HCT116 (cell line): Measurements from ENCODE around the gene DNAAF5. TPM values are rescaled to one million over a fixed set of nuclear protein-coding genes. Genes with fewer than 3 reads are reported as not detected.

Source experiments
- ATAC-seq: fragments of 200-7000 bp; cut with Tn5 transposase; 2 replicates; pipeline ENCODE4 v1.9.1; 2020; ENCODE audit warnings: mild to moderate bottlenecking, moderate library complexity
- BruUV-seq: library from RNA; stranded (reverse); fragments of 400-500 nt; replicated peaks from 2 replicates; lab custom pipeline; 2021; lab: Mats Ljungman, UMichigan
- CTCF ChIA-PET: fragments of 300-600 bp; sonication (Branson Sonifier 250); formaldehyde crosslinking; loops from one replicate; lab custom pipeline; 2021; ENCODE audit warnings: antibody characterized with exemption; lab: Charles Lee
- POLR2A ChIA-PET: fragments of 300-600, 350-600 bp; sonication (Branson Sonifier 250); formaldehyde crosslinking; loops from one replicate; lab custom pipeline; 2021; ENCODE audit warnings: antibody characterized with exemption; lab: Charles Lee
- RAD21 ChIA-PET, 2 experiments: fragments of 300-600 bp; sonication (Branson Sonifier 250); formaldehyde crosslinking; loops; one replicate each; lab custom pipeline; 2023; ENCODE audit warnings: low total read pairs in 2 of 2; ENCODE audit not compliant: uncharacterized antibody in 2 of 2, unreplicated experiment in 2 of 2, low non-redundant PET in 1 of 2; lab: Charles Lee
- DNase-seq: peaks from one replicate; pipeline ENCODE4 v3.0.0-alpha.2; 2010; ENCODE audit warnings: low read depth, low spot score
- H2AFZ ChIP-seq: fragments of 200-600 bp; shearing (Covaris generic), sonication (generic); 2 replicates; pipeline ENCODE4 v1.6.1; 2017; ENCODE audit warnings: low read depth, mixed run types, mixed read lengths, antibody characterized with exemption, low read length; ENCODE audit not compliant: poor library complexity, severe bottlenecking
- H3K27ac ChIP-seq: 2 replicates; pipeline ENCODE4 v1.5.1; 2012; ENCODE audit warnings: low read depth, low read length
- H3K27me3 ChIP-seq: fragments of 200-600 bp; sonication (generic); 2 replicates; pipeline ENCODE4 v1.6.1; 2016; ENCODE audit warnings: mixed run types, low read length, mixed read lengths; ENCODE audit not compliant: insufficient read depth
- H3K36me3 ChIP-seq, 2 experiments: fragments of 200-500 bp in 1 of 2; fragments of 200-600 bp in 1 of 2; sonication (Bioruptor generic) in 1 of 2; sonication (generic) in 1 of 2; 2 replicates each; pipeline versions ENCODE4 v1.5.1 to v1.6.1; 2014 to 2016; ENCODE audit warnings: low read length in 2 of 2, inconsistent platforms in 1 of 2, mixed read lengths in 1 of 2, mixed run types in 1 of 2; ENCODE audit not compliant: insufficient read depth in 2 of 2, control insufficient read depth in 1 of 2
- H3K4me1 ChIP-seq, 2 experiments: fragments of 200-600 bp in 1 of 2; sonication (generic) in 1 of 2; 2 replicates each; pipeline versions ENCODE4 v1.5.1 to v1.6.1; 2012 to 2017; ENCODE audit warnings: low read length in 2 of 2, inconsistent platforms in 1 of 2, mild to moderate bottlenecking in 1 of 2, mixed read lengths in 1 of 2, mixed run types in 1 of 2, moderate library complexity in 1 of 2; ENCODE audit not compliant: insufficient read depth in 2 of 2, control insufficient read depth in 1 of 2
- H3K4me2 ChIP-seq: fragments of 200-600 bp; sonication (generic); 2 replicates; pipeline ENCODE4 v1.6.1; 2017; ENCODE audit warnings: mixed run types, low read length, mixed read lengths
- H3K4me3 ChIP-seq, 2 experiments: fragments of 200-600 bp in 1 of 2; sonication (generic) in 1 of 2; replicated peaks in 1 of 2; 2 replicates each; pipeline ENCODE4 v1.5.1; 2011 to 2016; ENCODE audit warnings: low read length in 2 of 2, control low read depth in 1 of 2, low read depth in 1 of 2, mild to moderate bottlenecking in 1 of 2, mixed read lengths in 1 of 2, mixed run types in 1 of 2
- H3K79me2 ChIP-seq: fragments of 200-600 bp; sonication (generic); 2 replicates; pipeline ENCODE4 v1.6.1; 2017; ENCODE audit warnings: mild to moderate bottlenecking, mixed run types, low read length, moderate library complexity, mixed read lengths; ENCODE audit not compliant: insufficient read depth
- H3K9ac ChIP-seq: fragments of 200-600 bp; sonication (generic); 2 replicates; pipeline ENCODE4 v1.6.1; 2016; ENCODE audit warnings: low read length, mixed read lengths
- H3K9me2 ChIP-seq: fragments of 200-600 bp; sonication (generic), shearing (Covaris generic); 2 replicates; pipeline ENCODE4 v1.6.1; 2017; ENCODE audit warnings: mixed run types, mild to moderate bottlenecking, moderate library complexity; ENCODE audit not compliant: insufficient read depth
- H3K9me3 ChIP-seq, 2 experiments: fragments of 200-500 bp in 1 of 2; fragments of 200-600 bp in 1 of 2; sonication (Bioruptor generic) in 1 of 2; sonication (generic) in 1 of 2; 2 replicates each; pipeline ENCODE4 v1.6.1; 2014 to 2017; ENCODE audit warnings: low read length in 2 of 2, mixed read lengths in 2 of 2, inconsistent platforms in 1 of 2, low read depth in 1 of 2, mild to moderate bottlenecking in 1 of 2, mixed run types in 1 of 2, moderate library complexity in 1 of 2; ENCODE audit not compliant: control insufficient read depth in 1 of 2, insufficient read depth in 1 of 2
- H4K20me1 ChIP-seq: fragments of 200-600 bp; sonication (generic), shearing (Covaris generic); 2 replicates; pipeline ENCODE4 v1.6.1; 2017; ENCODE audit warnings: mixed run types, mild to moderate bottlenecking, moderate library complexity; ENCODE audit not compliant: insufficient read depth
- CEBPB ChIP-seq: IDR thresholded peaks from 2 replicates; pipeline ENCODE4 v1.6.1; 2012; ENCODE audit warnings: low read depth
- FOSL1 ChIP-seq: IDR thresholded peaks from 2 replicates; pipeline ENCODE4 v1.6.1; 2012; ENCODE audit warnings: low read depth
- POLR2AphosphoS5 ChIP-seq: IDR thresholded peaks from 2 replicates; pipeline ENCODE4 v1.6.1; 2011; ENCODE audit warnings: mild to moderate bottlenecking, low read depth, low read length, moderate library complexity
- ZBTB33 ChIP-seq: IDR thresholded peaks from 2 replicates; pipeline ENCODE4 v1.6.1; 2011; ENCODE audit warnings: mild to moderate bottlenecking, low read length, moderate library complexity; ENCODE audit not compliant: insufficient replicate concordance; ENCODE audit errors: extremely low read depth
- intact Hi-C: fragments of 100-400 bp; cut with micrococcal nuclease; formaldehyde crosslinking; loops from 2 replicates; pipeline ENCODE4 v1.10.0; 2022
- total RNA-seq: library from RNA; stranded (reverse); gene quantifications from one replicate; pipeline ENCODE4 v1.2.1, GENCODE V29; 2021; ENCODE audit not compliant: unreplicated experiment

DNAAF5 gene
- total RNA-seq, 1 experiment from 2014 or later: 69.4 TPM

- H3K4me2 ChIP-seq: peak overlapping the region; percentile 90
- peaks cover 93% of the 10 kb centered on the region for H3K79me2 ChIP-seq
- H2AFZ ChIP-seq: no peak overlapping the region
- peaks cover 0 to 11% of the 10 kb centered on the region in 2 experiments; a peak in 1 of 4 replicates for H3K36me3 ChIP-seq
- peak; percentile 83 for DNase-seq
- no peaks in the 10 kb centered on the region for H3K27me3 ChIP-seq
- H3K9me2 ChIP-seq: no peaks in the 10 kb centered on the region
- ChIA-PET RAD21 (interaction anchor here in 1 of 2 experiments (1.0 kb wide), 1 partner anchor 19 kb away, joined by 3 read pairs; no protein-coding TSS in a partner anchor), CTCF (interaction anchor here (1.7 kb wide), 1 partner anchor 42 kb away, joined by 5 read pairs; no protein-coding TSS in a partner anchor), POLR2A (interaction anchor here (0.9 to 1.3 kb wide), 2 partner anchors 9 to 15 kb away, joined by 4 to 6 read pairs; no protein-coding TSS in a partner anchor)
- intact Hi-C loops: no loop called here
- ATAC-seq: peak; percentile 59
- TF ChIP-seq POLR2AphosphoS5: peak; percentile 63; the same call in 1 of the 2 replicates
- TF ChIP-seq ZBTB33: peak; percentile 13
- no peak for TF ChIP-seq FOSL1
- no peak for TF ChIP-seq CEBPB
- no peaks in the 10 kb centered on the region for H4K20me1 ChIP-seq
- peaks cover 46 to 80% of the 10 kb centered on the region in 2 experiments for H3K4me1 ChIP-seq
- H3K9ac ChIP-seq: peak overlapping the region; percentile 75
- BruUV-seq: no TSS peak
- H3K4me3 ChIP-seq: peak overlapping the region; percentile 31 to 45
- H3K9me3 ChIP-seq: no peaks in the 10 kb centered on the region
- peak overlapping the region; percentile 98 for H3K27ac ChIP-seq
Measured at GRCh38 chr7:831596-832166, 105.2 kb downstream of the DNAAF5 start.
